Neural cell (in vitro differentiated cells): ENCODE data around the gene ADCY1. TPM values are rescaled to one million over a fixed set of nuclear protein-coding genes. Genes with fewer than 3 reads are reported as not detected.

Experiments
- H2AFZ ChIP-seq: fragments of 200-600, 300-800 bp; sonication (generic), shearing (Covaris generic); 2 replicates; pipeline ENCODE4 v1.6.0; 2014; ENCODE audit warnings: low read depth, mild to moderate bottlenecking, antibody characterized with exemption, low read length, moderate library complexity
- H3F3A ChIP-seq: fragments of 200-600 bp; shearing (Covaris generic); 2 replicates; pipeline ENCODE4 v1.6.1; 2016; ENCODE audit warnings: mild to moderate bottlenecking, moderate library complexity, mixed read lengths, antibody characterized with exemption, low read length; ENCODE audit not compliant: insufficient read depth, poor library complexity, severe bottlenecking
- H3K27ac ChIP-seq: fragments of 200-600, 300-800 bp; sonication (generic), shearing (Covaris generic); 2 replicates; pipeline ENCODE4 v1.5.1; 2014; ENCODE audit warnings: mild to moderate bottlenecking, low read length, moderate library complexity
- H3K27me3 ChIP-seq: fragments of 300-800, 200-600 bp; sonication (generic), shearing (Covaris generic); 2 replicates; pipeline ENCODE4 v1.6.0; 2014; ENCODE audit warnings: mild to moderate bottlenecking, low read depth, low read length, moderate library complexity; ENCODE audit not compliant: insufficient read depth
- H3K36me3 ChIP-seq: fragments of 300-800, 200-600 bp; sonication (generic), shearing (Covaris generic); 2 replicates; pipeline ENCODE4 v1.5.1; 2014; ENCODE audit warnings: mild to moderate bottlenecking, antibody characterized with exemption, low read length, moderate library complexity; ENCODE audit not compliant: insufficient read depth
- H3K4me2 ChIP-seq: fragments of 300-800, 200-600 bp; sonication (generic), shearing (Covaris generic); 2 replicates; pipeline ENCODE4 v1.6.0; 2014; ENCODE audit warnings: mild to moderate bottlenecking, low read length
- H3K4me3 ChIP-seq: fragments of 300-800, 200-600 bp; sonication (generic), shearing (Covaris generic); 2 replicates; pipeline ENCODE4 v1.5.1; 2014; ENCODE audit warnings: mild to moderate bottlenecking, low read length, moderate library complexity
- H3K79me2 ChIP-seq: fragments of 200-600 bp; shearing (Covaris generic); replicated peaks from 2 replicates; pipeline ENCODE4 v1.6.0; 2014; ENCODE audit warnings: mild to moderate bottlenecking, low read length, moderate library complexity; ENCODE audit not compliant: insufficient read depth
- H3K9ac ChIP-seq: fragments of 300-800, 200-600 bp; sonication (generic), shearing (Covaris generic); 2 replicates; pipeline ENCODE4 v1.6.1; 2016; ENCODE audit warnings: mild to moderate bottlenecking, low read length, mixed read lengths
- H3K9me2 ChIP-seq: fragments of 200-600 bp; shearing (Covaris generic); 2 replicates; pipeline ENCODE4 v1.6.1; 2016; ENCODE audit warnings: mild to moderate bottlenecking, low read length, mixed read lengths; ENCODE audit not compliant: insufficient read depth
- H3K9me3 ChIP-seq: fragments of 200-600, 300-800 bp; sonication (generic), shearing (Covaris generic); 2 replicates; pipeline ENCODE4 v1.6.1; 2016; ENCODE audit warnings: mild to moderate bottlenecking, mixed run types, low read length, moderate library complexity, mixed read lengths
- H4K20me1 ChIP-seq: fragments of 200-600 bp; shearing (Covaris generic); 2 replicates; pipeline ENCODE4 v1.6.1; 2016; ENCODE audit warnings: mild to moderate bottlenecking, mixed run types; ENCODE audit not compliant: insufficient read depth
- CTCF ChIP-seq: fragments of 450-650 bp; IDR thresholded peaks from 2 replicates; pipeline ENCODE4 v1.5.1; 2014; ENCODE audit warnings: antibody characterized with exemption, mild to moderate bottlenecking, moderate library complexity; ENCODE audit not compliant: poor library complexity, severe bottlenecking
- EP300 ChIP-seq: fragments of 450-650 bp; conservative IDR thresholded peaks from 2 replicates; pipeline ENCODE4 v1.6.1; 2014; ENCODE audit warnings: antibody characterized with exemption, mild to moderate bottlenecking, moderate library complexity; ENCODE audit not compliant: poor library complexity, severe bottlenecking
- EZH2 ChIP-seq: fragments of 200-600, 300-800 bp; shearing (Covaris generic), sonication (generic); IDR thresholded peaks from 2 replicates; pipeline ENCODE4 v1.6.1; 2014; ENCODE audit warnings: antibody characterized with exemption, low read length, borderline replicate concordance, mild to moderate bottlenecking; ENCODE audit not compliant: insufficient read depth, poor library complexity, severe bottlenecking
- MXI1 ChIP-seq: fragments of 450-650 bp; conservative IDR thresholded peaks from 2 replicates; pipeline ENCODE4 v1.6.1; 2014; ENCODE audit warnings: antibody characterized with exemption, mild to moderate bottlenecking; ENCODE audit not compliant: poor library complexity, severe bottlenecking
- SMC3 ChIP-seq: fragments of 450-650 bp; conservative IDR thresholded peaks from 2 replicates; pipeline ENCODE4 v1.6.1; 2014; ENCODE audit warnings: antibody characterized with exemption, mild to moderate bottlenecking, moderate library complexity; ENCODE audit not compliant: poor library complexity
- TAF1 ChIP-seq: IDR thresholded peaks from 2 replicates; pipeline ENCODE4 v1.6.1; 2012; ENCODE audit warnings: low read depth
- polyA plus RNA-seq: library from polyadenylated mRNA; depleted of rRNA; stranded (reverse); fragments of >200 nt; gene quantifications from 2 replicates; pipeline ENCODE4 v1.2.3, GENCODE V29; 2014
- TF ChIP-seq, protein P1 (sequence below): IDR thresholded peaks from 2 replicates; pipeline ENCODE4 v1.6.1; 2012; ENCODE audit warnings: borderline replicate concordance

Gene ADCY1
- polyA plus RNA-seq, 1 donor from 2014 or later: 14.8 TPM

DNA sequence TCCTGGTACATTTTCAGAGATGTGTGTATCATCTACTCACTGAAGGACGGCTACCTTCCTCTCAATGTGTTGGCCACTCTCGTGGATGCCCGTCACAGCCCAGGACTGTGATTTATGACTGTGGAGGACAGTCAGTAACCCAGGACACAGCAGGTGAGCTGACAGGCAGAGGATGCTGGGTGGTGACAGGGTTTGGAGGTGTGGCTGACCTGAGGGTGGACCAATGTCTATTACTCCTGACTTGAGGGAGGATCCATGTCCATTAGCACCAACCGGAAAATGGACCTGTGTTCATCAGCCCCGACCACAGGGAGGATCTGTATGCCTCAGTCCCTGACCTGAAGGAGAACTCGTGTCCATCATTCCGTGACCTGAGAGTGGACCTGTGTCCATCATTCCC, 96.1 kb downstream of the ADCY1 start:
- Histone ChIP-seq H3K9ac (no peak overlapping the region), H3K27me3 (no peaks in the 10 kb centered on the region), H3K36me3 (peaks cover 8% of the 10 kb centered on the region), H2AFZ (no peak overlapping the region), H3K9me2 (no peaks in the 10 kb centered on the region), H3K27ac (no peak overlapping the region), H3F3A (no peaks in the 10 kb centered on the region), H3K9me3 (no peaks in the 10 kb centered on the region), H3K4me2 (no peak overlapping the region), H3K4me3 (no peak overlapping the region), H3K79me2 (no peaks in the 10 kb centered on the region), H4K20me1 (no peaks in the 10 kb centered on the region)
- TF ChIP-seq SMC3: no peak
- no peak for TF ChIP-seq EP300
- TF ChIP-seq, protein P1, sequence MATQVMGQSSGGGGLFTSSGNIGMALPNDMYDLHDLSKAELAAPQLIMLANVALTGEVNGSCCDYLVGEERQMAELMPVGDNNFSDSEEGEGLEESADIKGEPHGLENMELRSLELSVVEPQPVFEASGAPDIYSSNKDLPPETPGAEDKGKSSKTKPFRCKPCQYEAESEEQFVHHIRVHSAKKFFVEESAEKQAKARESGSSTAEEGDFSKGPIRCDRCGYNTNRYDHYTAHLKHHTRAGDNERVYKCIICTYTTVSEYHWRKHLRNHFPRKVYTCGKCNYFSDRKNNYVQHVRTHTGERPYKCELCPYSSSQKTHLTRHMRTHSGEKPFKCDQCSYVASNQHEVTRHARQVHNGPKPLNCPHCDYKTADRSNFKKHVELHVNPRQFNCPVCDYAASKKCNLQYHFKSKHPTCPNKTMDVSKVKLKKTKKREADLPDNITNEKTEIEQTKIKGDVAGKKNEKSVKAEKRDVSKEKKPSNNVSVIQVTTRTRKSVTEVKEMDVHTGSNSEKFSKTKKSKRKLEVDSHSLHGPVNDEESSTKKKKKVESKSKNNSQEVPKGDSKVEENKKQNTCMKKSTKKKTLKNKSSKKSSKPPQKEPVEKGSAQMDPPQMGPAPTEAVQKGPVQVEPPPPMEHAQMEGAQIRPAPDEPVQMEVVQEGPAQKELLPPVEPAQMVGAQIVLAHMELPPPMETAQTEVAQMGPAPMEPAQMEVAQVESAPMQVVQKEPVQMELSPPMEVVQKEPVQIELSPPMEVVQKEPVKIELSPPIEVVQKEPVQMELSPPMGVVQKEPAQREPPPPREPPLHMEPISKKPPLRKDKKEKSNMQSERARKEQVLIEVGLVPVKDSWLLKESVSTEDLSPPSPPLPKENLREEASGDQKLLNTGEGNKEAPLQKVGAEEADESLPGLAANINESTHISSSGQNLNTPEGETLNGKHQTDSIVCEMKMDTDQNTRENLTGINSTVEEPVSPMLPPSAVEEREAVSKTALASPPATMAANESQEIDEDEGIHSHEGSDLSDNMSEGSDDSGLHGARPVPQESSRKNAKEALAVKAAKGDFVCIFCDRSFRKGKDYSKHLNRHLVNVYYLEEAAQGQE: no peak
- TF ChIP-seq EZH2: no peak
- no peak for TF ChIP-seq TAF1

DNA sequence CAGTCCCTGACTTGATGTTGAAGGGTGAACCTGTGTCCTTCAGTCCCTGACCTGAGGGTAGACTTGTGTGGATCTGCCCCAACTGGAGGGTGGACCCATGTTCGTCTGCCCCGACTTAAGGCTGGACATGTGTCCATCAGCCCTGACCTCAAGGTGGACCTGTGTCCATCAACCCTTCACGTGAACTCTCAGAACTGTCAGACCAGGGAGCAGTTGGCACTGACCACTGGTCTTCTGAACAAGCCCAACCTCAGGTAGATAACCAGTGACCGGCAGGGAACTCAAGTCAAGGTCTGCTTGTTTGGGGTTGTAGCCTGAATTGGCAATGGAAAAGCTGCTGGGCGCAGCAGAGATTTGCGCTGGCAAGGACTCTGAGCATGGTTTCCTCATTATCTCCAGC, 96.5 kb downstream of the ADCY1 start:
- H4K20me1 ChIP-seq: no peaks in the 10 kb centered on the region
- H3F3A ChIP-seq: no peaks in the 10 kb centered on the region
- no peaks in the 10 kb centered on the region for H3K9me2 ChIP-seq
- H3K9ac ChIP-seq: no peak overlapping the region
- H2AFZ ChIP-seq: no peak overlapping the region
- TF ChIP-seq MXI1: no peak
- TF ChIP-seq, protein P1: no peak
- TF ChIP-seq EZH2: no peak
- no peak for TF ChIP-seq EP300
- TF ChIP-seq CTCF: no peak
- no peak overlapping the region for H3K4me2 ChIP-seq
- H3K9me3 ChIP-seq: no peaks in the 10 kb centered on the region
- peaks cover 8% of the 10 kb centered on the region for H3K36me3 ChIP-seq
- H3K27me3 ChIP-seq: no peaks in the 10 kb centered on the region
- H3K27ac ChIP-seq: no peak overlapping the region
- no peak overlapping the region for H3K4me3 ChIP-seq
- no peaks in the 10 kb centered on the region for H3K79me2 ChIP-seq
